ENCODE results near the gene BIRC6. TPM values are rescaled to one million over a fixed set of nuclear protein-coding genes. Genes with fewer than 3 reads are reported as not detected.

The BIRC6 gene
- total RNA-seq, 1 donor from 2014 or later = 32.7 TPM

- H3K9me3 ChIP-seq (replicated peaks) = no peaks in the 10 kb centered on the region
- peaks cover 52% of the 10 kb centered on the region for H3K36me3 ChIP-seq
- intact Hi-C loops (cut with micrococcal nuclease) = no loop called here
- no peaks in the 10 kb centered on the region for H3K27me3 ChIP-seq (ENCODE audit: low read depth)
- H3K4me3 ChIP-seq = no peak overlapping the region
- no peak overlapping the region for H3K27ac ChIP-seq (replicated peaks)
- no peak for DNase-seq
- peaks cover 16% of the 10 kb centered on the region for H3K4me1 ChIP-seq
- TF ChIP-seq CTCF (IDR thresholded peaks at IDR 0.05; ENCODE audit: borderline replicate concordance) = no peak
These were observed 27.0 kb downstream of the BIRC6 start for GRCh38 chr2:32383858-32384257.

GRCh38 chr2:32384529-32384928, 27.7 kb downstream of the BIRC6 start:
- Histone ChIP-seq H3K36me3 (peaks cover 57% of the 10 kb centered on the region), H3K27me3 (ENCODE audit: low read depth) (no peaks in the 10 kb centered on the region), H3K27ac (replicated peaks) (no peak overlapping the region), H3K4me1 (peaks cover 10% of the 10 kb centered on the region), H3K9me3 (replicated peaks) (no peaks in the 10 kb centered on the region), H3K4me3 (no peak overlapping the region)
- intact Hi-C loops (cut with micrococcal nuclease) = no loop called here
- TF ChIP-seq CTCF (IDR thresholded peaks at IDR 0.05; ENCODE audit: borderline replicate concordance) = no peak
- DNase-seq = no peak

GRCh38 chr2:32386739-32387138, 29.9 kb downstream of the BIRC6 start:
- no peak for TF ChIP-seq CTCF (IDR thresholded peaks at IDR 0.05; ENCODE audit: borderline replicate concordance)
- H3K9me3 ChIP-seq (replicated peaks) = no peaks in the 10 kb centered on the region
- no peak overlapping the region for H3K4me3 ChIP-seq
- intact Hi-C loops (cut with micrococcal nuclease) = no loop called here
- H3K4me1 ChIP-seq = peaks cover 13% of the 10 kb centered on the region
- no peak for DNase-seq
- H3K27ac ChIP-seq (replicated peaks) = no peak overlapping the region
- peaks cover 62% of the 10 kb centered on the region for H3K36me3 ChIP-seq
- no peaks in the 10 kb centered on the region for H3K27me3 ChIP-seq (ENCODE audit: low read depth)

GRCh38 chr2:32399221-32399620, 42.4 kb downstream of the BIRC6 start:
- intact Hi-C loops (cut with micrococcal nuclease) = no loop called here
- no peaks in the 10 kb centered on the region for H3K4me1 ChIP-seq
- DNase-seq = no peak
- no peaks in the 10 kb centered on the region for H3K27me3 ChIP-seq (ENCODE audit: low read depth)
- no peak overlapping the region for H3K4me3 ChIP-seq
- peaks cover 74% of the 10 kb centered on the region for H3K36me3 ChIP-seq
- H3K9me3 ChIP-seq (replicated peaks) = no peaks in the 10 kb centered on the region
- no peak for TF ChIP-seq CTCF (IDR thresholded peaks at IDR 0.05; ENCODE audit: borderline replicate concordance)
- no peak overlapping the region for H3K27ac ChIP-seq (replicated peaks)

GRCh38 chr2:32402091-32402490, 45.3 kb downstream of the BIRC6 start:
- H3K36me3 ChIP-seq = peaks cover 73% of the 10 kb centered on the region
- DNase-seq = no peak

More at GRCh38 chr2:32402091-32402490, 45.3 kb downstream of the BIRC6 start:
- Histone ChIP-seq H3K27ac (replicated peaks) (no peak overlapping the region), H3K9me3 (replicated peaks) (no peaks in the 10 kb centered on the region), H3K4me1 (no peaks in the 10 kb centered on the region), H3K27me3 (ENCODE audit: low read depth) (no peaks in the 10 kb centered on the region), H3K4me3 (no peak overlapping the region)
- intact Hi-C loops (cut with micrococcal nuclease) = no loop called here
- TF ChIP-seq CTCF (IDR thresholded peaks at IDR 0.05; ENCODE audit: borderline replicate concordance) = no peak
